Frontal cortex (tissue), 4 donors: ENCODE measurements around the gene NEURL1B. TPM values are rescaled to one million over a fixed set of nuclear protein-coding genes. Genes with fewer than 3 reads are reported as not detected.

Source experiments
- DNase-seq, 2 donors: peaks; one replicate each; pipeline ENCODE4 v3.0.0; 2012; ENCODE audit warnings: low spot score in 2 of 2
- FAIRE-seq: peaks from 2 replicates; lab custom pipeline; 2012; peaks lifted over from hg19 to GRCh38; lab: Jason Lieb, UNC
- total RNA-seq: library from RNA; depleted of rRNA; stranded (reverse); fragments of >200 nt; gene quantifications from one replicate; pipeline ENCODE4 v1.2.3, GENCODE V29; 2014
- donor health status: control.
- donor health status: control.
- donor health status: control.

The NEURL1B gene
- total RNA-seq, 1 donor from 2014 or later, result 16.3 TPM

DNA sequence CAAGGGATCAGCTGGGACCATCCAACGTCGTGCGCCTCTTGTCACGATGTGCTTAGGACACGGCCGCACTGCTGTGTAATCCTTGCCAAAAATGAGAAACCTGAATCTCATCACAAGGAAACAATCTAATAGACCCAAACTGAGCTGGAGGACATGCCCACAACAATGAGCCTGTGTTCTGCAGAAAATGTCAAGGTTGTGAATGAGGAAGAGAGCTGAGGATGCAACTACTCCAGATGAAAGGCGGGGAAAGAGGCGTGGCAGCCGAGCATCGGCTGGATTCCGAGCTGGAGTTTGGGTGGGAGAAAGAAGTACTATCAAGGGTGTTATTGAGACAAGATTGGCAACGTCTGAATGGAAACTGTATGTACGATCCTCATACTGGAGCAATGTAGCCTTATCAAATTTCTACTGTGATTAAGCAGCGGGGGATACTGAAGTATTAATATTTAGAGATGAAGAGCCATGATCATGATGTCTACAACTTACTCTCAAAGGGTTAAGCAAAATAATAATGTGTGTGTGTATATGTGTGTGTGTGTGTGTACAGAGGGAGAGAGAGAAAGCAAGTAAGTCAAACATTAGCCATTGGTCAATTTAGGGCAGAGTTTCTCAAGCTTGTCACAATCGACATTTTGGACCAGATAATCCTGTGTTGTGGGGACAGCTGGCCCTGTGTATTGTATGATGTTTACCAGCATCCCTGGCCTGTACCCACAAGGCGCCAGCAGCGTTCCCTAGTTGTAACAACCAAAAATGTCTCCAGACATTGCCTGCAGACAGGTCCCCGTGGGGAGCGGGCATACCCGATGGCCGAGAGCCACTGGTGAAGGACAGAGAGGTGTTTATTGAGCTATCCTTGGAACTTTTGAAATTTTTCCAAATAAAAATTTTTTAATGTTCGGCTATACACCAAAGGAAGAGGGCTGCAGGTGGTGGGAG, 83.5 kb downstream of the NEURL1B start:
- no peak for FAIRE-seq
- DNase-seq, result no peak

DNA sequence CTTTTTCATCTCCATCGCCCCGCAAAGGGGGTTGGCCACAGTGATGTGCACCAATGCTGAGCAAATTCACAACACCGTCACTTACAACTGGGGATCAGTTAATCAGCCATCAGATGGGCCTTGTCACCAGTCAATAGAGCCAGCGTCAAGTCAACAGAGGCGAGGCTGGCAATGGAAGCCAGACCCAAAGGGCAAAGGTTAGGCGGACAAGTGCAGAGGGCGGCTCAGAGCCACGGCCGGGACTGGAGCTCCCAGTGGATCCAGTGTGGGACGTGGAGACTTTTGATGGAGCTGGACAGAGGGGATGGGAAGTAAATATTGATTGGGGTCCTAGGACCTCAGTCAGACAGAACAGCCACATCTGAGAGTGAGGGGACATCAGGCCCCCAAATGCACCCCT, 84.2 kb downstream of the NEURL1B start:
- no peak for DNase-seq
- no peak for FAIRE-seq

DNA sequence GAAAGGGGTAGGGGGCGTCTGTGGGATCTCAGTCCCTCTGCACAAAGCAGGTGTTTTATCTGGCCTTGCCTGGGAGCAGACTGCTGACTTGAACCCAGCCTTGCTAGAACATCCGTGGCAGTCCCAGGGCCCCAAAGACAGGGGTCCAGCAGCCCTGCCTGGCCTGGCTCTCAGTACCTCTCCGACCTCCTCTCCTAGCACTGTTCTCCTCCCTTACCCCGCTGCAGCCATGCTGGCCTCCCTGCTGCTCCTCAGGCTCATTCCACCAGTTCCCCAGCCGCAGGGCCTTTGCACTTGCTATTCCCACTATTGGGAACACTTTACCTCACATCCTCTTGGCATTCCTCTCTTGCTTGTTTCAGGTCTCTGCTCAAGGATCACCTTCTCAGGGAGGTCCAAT, 84.7 kb downstream of the NEURL1B start:
- DNase-seq, result no peak
- no peak for FAIRE-seq

DNA sequence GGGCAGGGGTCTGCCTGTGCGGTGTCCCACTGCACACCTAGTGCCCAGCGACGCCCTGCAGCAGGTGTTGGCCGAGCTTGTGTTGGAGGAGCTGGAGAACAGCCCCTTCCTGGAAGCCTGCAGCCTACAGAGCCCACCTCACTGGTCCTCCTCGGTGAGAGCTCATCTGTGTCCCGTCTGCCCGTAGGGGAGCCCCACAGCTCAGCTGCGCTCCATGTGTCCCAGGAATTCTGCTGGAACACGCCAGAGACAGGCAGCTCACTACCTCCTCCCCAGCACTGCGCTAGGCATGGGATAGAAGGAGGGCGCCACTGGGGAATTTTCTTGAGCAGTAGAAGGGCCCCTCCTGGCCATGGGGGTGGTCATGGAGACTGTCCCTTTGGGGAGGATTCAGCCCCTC, 85.9 kb downstream of the NEURL1B start:
- DNase-seq (no peak), FAIRE-seq (no peak)

DNA sequence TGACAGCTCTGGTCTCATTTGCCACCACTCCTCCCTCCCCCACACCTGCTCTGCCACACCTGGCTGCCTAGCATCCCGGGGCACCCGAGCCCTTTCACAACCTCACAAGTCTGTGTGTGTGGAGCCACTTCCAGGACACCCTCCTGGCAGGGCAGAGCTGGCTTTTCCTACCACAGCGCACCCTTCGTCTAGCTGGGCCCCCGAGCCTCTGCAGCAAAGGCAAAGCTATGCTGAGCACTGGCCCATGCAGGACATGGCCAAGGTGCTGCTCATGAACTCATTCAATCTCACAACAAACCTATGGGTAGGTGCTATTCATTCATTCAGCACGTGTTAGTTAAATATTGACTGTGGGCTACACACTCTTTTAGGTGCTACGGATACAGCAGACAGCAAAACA, 86.5 kb downstream of the NEURL1B start:
- DNase-seq (no peak), FAIRE-seq (no peak)

DNA sequence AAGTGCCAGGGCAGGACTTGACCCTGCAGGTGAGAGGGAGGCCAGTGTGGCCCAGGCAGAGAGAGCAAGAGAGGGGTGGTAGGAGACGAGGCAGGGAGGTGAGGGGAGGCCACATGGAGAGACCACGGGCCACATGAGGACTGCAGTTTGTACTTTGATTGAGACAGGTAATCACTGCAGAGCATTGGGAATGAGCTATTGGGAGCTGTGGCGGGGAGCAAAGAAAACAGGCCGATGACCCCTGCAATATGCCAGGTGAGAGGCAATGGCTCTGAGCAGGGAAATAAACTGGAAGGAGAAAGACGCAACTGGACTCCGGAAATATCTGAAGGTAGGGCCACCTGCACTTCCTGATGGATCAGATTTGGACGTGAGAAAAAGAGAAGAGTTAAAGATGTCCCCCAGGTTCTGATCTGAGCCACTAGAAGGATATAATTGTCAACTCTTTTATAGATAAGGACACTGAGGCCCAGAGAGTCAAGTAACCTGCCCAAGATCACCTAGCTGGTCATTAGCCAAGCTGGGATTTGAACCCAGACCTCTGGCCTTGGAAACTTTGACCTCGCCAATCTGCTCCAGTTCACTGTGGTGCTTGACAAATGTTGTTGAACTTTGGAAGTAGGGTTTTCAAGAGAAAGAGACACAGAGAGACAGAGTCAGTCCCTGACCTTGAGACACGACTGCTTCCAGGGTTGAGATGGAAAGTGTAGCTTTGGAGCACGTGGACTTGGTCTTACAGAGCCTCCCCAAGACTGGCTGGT, 87.6 kb downstream of the NEURL1B start:
- no peak for DNase-seq
- no peak for FAIRE-seq

DNA sequence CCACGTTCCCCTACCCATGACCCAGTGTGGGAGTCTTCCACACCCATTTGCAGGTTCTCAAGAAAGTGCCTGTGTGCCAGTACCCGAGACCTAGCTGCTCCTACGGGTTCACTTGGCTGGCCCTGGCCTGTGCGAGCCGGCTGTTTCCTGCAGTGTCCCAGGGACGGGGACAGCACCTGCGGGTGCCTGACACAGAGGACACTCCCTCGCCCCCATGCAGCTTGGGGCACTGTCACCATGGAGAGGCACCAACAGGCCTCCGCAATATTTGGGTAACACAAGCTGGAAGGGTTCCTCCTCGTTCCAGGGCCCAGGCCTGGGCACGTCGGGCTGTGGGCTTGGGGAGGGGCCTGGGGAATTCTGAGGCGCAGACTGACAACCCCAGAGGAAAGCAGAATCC, 88.5 kb downstream of the NEURL1B start:
- DNase-seq, result no peak
- no peak for FAIRE-seq

DNA sequence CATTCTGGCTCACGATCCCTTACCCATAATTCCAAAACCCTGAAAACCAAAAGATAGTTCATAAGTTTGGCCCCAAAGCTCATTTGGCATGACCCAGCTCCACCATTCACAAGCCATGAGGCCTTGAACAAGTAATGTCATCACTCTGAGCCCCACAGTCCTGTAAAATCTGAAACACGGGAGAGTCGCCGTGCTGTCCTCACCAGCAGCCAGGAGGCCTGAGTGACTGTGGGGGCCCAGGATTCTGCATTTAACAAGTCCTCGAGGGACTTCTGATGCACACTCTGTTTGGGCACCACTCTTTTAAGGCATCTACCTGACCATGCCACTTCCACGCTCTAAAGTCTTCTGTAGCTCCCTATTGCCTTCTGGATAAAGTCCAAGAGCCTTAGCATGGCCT, 89.2 kb downstream of the NEURL1B start:
- DNase-seq, result no peak
- FAIRE-seq, result no peak

DNA sequence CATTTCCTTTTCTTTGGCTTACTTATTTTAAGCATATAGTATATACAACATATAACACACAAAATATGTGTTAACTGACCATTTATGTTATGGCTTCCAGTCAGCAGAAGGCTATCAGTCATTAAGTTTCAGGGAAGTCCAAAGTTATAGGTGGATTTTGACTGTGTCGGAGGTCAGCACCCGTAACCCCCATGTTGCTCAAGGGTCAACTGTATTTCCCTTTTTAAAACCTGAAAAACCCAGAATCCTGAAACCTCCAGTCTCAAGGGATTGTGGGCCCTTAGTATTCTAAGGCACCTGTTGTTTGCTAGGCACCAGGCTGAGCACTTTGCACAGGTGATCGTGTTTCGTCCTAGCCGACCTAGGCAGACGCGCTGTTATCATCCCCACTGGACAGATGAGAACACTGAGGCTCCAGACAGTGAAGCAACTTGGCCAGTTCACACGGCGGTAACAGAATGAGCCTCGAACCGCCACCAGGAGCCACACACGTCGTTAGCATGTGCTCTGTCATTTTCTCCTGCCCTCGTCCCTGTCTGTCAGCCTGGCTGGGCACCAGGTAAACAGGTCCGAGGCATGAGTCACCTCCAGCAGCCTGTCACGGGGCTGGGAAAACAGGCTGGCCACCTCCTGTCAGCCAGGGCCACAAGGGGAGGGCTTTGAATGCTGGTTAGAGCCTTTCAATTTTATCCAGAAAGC, 90.1 kb downstream of the NEURL1B start:
- no peak for FAIRE-seq

DNA sequence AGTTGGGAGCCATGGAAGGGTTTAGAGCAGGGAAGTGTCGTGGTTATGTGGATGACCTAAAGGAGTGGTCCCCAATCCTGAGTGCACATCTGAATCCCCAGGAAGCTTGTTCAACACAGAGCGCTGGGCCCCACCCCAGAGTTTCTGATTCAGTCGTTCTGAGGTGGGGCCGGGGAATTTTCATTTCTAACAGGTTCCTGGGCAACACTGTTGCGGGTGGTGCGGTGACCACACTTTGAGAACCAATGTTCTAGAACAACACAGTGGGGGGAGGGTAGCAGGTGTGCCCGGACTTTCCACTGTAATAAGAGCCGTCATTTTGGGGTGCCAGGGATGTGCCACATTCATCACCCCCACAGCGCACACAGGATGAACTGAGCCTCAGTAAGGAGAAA, 90.6 kb downstream of the NEURL1B start:
- FAIRE-seq, result no peak
- DNase-seq, result no peak

More for the DNA sequence above, 90.1 kb downstream of the NEURL1B start:
- DNase-seq, result no peak

DNA sequence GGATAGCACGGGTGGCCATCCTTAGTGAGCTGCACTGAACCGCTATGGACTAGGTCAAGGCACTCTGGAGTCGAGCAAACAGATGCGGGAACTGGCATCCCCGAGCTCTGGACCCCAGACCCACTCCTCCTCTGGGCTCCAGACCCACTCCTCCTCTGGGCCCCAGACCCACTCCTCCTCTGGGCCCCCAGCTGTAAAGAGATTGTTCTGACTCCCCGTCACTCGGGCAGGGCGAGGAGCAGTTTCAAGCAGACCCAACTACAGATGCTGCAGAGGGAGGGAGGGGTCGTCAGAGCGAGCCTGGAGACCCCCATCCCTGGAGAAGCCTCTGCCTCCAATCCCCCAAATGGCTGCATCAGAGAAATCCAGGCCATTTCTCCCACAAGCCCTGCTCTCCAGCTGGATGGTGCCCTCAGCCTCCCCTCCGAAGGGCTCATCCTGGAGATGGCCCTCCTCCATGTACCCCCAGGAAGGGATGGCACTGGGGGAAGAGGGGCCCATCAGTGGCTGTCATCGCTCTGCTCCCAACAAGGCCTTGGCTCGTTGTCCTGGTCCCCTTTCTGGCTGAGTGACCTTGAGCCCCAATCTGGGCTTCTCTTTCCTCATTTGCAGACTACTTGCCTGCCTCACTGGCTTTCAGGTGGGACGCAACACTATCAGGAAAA, 91.3 kb downstream of the NEURL1B start:
- no peak for FAIRE-seq

DNA sequence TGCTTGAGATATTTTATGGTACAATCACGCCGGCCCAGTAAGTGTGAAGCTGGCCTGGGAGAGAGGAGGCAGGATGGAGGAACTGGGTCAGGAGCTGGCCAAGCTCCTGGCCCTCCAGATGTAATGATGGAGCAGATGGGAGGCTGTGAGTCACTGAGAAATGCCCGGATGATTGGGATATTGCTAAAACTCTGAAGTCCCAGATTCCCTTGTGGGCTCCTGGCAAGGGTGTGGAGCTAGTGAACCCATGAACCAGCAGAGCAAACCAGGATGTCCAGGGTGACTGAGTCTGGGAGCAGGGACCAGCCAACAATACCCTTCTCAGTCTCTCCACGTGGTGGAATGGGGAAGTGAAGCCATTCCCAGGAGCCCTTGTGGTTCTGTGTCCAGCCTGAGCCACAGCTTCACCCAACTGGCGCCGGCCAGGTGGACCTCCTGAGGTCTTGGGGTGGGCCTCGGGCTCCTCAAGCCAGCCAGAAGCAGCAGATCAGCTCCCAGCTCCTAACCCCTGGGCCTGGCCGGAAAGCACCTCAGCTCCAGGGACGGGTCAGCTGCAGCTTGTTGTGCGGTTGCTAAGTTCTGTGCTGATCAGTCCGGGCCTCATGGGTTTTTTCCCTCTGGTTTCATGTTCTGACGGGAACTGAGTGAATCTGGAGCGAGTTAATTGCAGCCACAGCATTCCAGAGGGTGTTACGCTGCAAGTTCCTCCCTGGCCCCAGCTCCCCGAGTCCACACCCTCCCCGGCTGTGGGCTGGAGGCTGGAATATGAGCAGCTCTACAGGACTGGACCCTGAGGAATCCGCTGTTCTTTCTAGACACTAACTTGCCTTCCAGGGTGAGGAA, 92.3 kb downstream of the NEURL1B start:
- FAIRE-seq (no peak), DNase-seq (no peak)

More for the DNA sequence above, 91.3 kb downstream of the NEURL1B start:
- no peak for DNase-seq

DNA sequence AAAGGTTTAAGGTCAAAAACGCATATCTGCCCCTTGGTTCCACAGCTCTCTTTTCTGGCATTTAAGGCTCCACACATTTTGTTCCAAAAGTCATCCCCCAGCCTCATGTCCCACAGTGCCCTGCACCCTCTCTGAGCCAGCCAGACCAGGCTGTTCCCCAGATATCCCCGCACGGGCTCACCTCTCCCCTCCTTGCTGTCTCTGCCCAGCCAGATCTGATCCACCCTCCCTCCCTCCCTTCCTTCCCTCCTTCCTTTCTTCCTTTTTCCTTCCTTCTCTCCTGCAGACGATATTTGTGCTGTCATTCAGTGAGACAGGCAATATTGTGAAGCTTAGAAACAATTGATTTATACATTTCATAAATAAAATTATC, 92.9 kb downstream of the NEURL1B start:
- DNase-seq (no peak), FAIRE-seq (no peak)

DNA sequence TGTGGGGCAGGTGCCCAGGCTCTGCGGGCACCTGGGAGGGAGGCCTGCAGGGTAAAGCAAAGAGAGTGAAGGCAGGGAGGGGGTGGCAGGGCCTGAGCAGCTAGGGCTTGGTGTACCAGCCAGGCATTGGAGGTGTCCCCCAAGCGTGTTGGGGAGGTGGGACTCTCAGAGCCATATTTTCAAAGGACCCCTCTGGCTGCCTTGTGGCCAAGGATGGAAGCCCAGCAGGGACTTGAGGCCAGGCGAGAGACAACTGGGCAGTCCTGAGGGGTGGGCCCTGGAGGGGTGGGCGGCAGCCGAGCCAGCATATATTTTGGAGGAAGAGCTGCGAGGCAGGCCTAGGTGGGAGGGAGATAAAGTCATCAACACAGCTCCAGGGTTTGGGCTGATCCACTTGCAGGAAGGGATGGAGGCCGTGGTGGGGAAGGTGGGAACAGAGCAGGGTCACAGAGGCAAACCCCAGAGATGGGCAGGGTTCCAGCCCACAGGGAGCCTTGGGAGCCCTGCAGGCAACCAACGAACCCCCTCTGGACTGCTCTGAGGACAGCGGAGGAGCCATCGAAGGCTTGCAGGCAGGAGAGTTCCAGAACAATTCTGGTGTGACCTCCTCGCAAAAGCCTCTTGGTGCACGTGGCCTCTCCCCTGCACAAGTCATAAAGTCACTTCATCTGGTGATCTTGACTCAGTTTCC, 94.2 kb downstream of the NEURL1B start:
- FAIRE-seq, result no peak
- no peak for DNase-seq

DNA sequence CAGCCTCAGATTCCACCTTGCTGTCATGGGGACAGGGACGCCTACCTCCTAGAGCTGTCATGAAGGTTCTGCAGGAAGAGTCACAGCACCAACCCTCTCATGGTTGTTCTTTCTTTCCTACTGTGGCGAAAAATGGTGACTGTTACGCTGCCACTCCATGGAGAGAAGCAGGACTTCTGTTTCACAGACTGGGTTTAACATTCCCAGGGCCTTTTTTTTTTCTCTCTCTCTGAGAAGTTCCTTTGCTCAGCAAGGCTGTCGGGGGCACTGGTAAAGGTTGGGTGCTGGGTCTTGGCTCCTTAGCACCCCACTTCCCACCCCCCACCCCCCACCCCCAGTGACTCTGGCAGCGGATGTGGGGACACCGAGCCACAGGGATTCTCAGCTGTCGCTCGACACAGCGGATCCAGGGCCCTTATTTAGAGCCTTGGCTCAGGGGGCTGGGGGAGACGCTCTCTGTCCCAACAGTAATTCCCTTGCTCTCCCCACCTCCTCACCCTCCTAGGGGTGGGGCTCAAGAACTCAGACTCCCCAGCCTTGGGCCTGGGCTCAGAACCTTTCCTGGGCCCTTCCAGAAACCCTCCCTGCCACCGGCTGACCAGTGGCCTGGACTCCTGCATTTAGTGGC, 95.6 kb downstream of the NEURL1B start:
- FAIRE-seq (no peak), DNase-seq (no peak)

DNA sequence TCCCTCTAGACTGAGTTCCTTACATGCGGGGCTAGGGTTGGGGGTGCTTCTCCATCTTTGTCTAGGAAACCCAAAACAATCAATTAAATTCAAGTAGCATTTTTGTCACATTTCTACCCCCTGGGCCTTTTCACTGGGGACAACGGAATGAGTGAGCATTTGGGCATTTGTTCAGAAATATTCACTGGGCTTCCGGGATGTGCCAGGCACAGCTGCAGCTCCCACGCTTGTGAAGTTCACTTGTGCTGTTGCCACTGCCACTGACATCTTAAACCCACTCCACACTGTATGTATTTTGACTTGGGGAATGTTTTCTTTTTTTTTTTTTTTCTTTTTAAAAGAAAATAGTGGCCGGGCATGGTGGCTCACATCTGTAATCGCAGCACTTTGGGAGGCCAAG, 98.3 kb downstream of the NEURL1B start:
- DNase-seq, result no peak
- FAIRE-seq, result no peak

DNA sequence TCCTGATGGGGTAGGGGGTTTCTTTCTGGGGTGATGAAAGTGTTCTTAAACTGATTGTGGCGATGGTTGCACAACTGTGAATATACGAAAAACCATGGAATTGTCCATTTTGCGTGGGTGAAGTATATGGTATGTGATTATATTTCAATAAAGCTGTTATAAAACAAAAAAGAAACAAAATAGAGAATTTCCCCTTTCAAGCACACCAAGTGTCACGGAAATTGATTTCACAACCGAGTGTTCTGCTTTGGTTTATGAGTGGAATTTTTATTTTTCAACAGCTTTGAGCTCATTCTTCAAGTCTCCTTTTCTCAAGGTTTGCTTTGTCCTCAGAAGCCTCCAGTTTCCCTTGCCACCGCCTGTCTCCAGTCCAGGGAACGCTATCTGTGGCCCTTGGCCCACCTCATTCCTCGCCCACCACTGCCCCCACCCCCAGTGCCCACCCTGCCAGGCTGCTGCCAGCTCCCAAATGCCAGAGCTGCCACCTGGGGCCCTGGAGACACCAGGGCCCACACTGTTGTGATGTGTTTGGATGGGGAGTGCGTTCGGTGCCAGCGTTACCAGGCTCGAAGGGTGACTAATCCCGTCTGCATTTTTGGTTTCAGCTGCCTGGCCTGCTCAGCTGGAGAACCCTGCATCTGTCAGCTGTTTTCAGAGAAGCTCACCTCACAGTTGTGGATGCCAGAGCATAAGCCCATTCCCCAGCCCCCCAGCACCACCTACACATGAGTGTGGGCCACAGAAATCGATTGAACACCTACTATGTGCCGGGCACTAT, 99.6 kb downstream of the NEURL1B start:
- no peak for FAIRE-seq

More for the DNA sequence above, 99.6 kb downstream of the NEURL1B start:
- DNase-seq, result no peak
